Measurements from ENCODE around the gene FTO.

FTO gene

GRCh38 chr16:54160939-54161897 is 457.3 kb downstream of the FTO start:
- peak in 1 of 10 donors; percentile 24 for DNase-seq
- intact Hi-C loops (cut with DNase I): no loop called here

DNA sequence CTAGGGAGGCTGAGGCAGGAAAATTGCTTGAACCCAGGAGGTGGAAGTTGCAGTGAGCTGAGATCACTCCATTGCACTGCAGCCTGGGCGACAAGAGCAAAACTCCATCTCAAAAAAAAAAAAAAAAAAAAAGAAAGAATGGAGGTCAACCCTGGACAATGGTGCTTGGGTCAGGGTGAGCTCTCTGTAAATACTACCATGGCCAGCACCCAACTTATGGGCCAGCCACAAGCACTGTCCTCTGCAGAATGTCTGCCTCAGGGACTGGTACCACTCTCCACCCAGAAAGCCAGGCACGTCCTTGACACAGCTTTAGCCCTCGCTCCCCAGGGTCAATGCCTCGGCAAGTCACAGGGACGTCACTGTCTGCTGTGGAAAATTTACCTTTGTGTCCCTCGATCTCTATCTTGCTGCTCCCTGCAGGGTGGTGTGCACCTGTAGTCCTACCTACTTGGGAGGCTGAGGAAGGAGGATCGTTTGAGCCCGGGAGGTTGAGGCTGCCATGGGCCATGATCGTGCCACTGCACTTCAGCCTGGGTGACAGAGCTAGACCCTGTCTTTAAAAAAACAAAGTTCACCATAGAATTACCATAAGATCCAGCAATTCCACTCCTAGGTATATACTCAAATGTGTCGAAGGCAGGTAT is 459.4 kb downstream of the FTO start:
- DNase-seq: no peak

DNA sequence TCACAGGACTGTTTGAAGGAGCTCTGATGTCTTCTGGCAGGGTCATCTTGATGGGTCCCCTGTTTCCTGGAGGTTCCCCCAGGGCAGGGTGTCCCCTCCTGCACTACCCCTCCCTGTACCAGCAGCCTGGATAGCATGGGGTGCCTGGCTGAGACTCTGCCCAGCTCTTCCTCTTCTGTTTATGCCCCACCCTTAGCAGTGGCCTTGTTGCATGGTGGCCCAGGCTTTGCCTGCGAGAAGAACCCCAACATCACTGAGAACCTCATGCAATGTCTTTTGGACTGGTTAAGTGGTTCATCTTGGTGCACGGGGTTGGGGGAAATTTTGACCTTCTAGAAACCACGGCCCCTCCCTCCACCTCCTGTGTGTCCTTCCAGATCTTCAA is 460.8 kb downstream of the FTO start:
- no peak for DNase-seq
- intact Hi-C loops (cut with DNase I): no loop called here

More for the DNA sequence above, 459.4 kb downstream of the FTO start:
- intact Hi-C loops (cut with DNase I): no loop called here

GRCh38 chr16:54165174-54165911 is 461.4 kb downstream of the FTO start:
- intact Hi-C loops (cut with DNase I): no loop called here
- no peak for DNase-seq

DNA sequence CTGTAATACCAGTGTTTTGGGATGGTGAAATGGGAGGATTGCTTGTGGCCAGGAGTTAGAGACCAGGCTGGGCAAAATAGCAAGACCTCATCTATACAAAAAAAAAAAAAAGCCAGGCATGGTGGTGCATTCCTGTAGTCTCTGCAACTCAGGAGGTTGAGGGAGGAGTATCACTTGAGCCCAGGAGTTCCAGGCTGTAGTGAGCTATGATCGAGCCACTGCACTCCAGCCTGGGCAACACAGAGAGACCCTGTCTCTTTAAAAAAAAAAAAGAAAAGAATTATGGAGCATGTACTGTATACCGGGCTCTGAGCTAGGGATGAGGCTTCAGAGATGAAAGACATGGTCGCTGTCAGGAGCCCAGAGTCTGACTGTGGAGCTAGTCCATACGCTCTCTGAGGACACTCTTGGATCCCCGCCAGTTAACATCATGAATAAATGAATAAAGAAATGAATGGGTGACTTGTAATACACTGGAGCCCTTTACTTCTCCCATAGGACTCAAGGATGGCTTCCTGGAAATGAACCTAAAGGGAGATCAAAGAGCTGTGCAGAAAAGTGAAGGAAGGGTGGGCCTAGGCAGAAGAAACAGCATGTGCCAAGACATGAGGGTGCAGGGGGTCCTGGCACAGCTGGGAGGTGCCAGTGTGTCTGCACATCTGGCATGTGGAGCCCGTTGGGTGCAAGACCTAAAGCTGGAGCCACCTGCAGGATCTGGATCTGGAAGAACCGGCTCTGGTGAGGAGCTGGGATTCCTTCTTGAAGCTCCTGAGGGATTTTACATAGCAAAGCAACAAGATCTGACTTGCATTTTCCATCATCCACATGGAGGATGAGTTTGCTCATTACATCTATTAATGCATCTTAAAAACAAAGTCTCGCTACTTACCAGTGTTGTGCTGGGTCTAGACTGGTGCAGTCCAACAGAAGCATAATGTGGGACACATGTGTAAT is 462.2 kb downstream of the FTO start:
- no peak for DNase-seq
- intact Hi-C loops (cut with DNase I): no loop called here

DNA sequence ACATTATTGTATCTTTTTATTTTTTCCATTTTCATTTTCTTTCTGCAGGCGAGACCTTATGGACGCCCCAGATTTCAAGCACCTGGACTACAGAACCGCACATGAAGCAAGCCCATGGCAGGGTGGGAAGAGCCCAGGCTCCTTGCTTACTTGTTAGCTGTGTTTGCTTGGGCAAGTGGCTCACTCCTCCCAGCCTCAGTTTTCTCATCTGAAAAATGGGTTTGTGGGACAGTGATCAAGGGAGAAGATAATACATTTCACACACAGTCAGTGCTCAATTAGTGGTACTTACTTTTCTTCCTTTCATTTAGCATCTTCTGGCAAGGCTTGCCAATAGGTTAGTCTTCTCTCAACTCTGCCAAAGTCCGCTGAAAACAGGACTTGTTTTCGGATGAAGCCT is 465.2 kb downstream of the FTO start:
- intact Hi-C loops (cut with DNase I): no loop called here
- no peak for DNase-seq

GRCh38 chr16:54171626-54172537 is 467.9 kb downstream of the FTO start:
- DNase-seq: no peak
- intact Hi-C loops (cut with DNase I): no loop called here

DNA sequence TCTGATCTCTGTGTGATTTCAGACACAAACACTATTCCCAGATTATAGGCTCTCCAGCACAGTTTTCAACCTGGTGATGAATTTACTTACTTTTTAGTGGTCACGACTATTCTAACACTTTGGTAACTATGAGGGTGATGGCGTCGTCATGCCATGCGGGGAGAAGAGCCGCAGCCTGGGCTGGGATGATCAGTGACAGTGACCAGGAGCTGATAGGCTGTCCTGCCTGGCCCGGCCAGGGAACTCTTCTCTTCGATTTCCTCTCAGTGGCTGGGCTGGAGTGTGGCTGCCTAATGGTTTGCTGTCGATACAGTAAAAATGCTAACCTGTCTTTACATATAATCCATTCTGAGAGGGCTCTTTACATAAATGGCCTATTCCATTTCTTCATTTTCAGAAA is 469.5 kb downstream of the FTO start:
- intact Hi-C loops (cut with DNase I): no loop called here
- no peak for DNase-seq

- no peak for DNase-seq
- intact Hi-C loops (cut with DNase I): no loop called here
Measured at GRCh38 chr16:54174201-54174600, 470.2 kb downstream of the FTO start.

GRCh38 chr16:54174750-54175149 is 470.8 kb downstream of the FTO start:
- DNase-seq: no peak
- intact Hi-C loops (cut with DNase I): no loop called here

GRCh38 chr16:54175169-54175551 is 471.2 kb downstream of the FTO start:
- intact Hi-C loops (cut with DNase I): no loop called here
- no peak for DNase-seq

- intact Hi-C loops (cut with DNase I): no loop called here
- DNase-seq: no peak
Measured at GRCh38 chr16:54175552-54176375, 471.8 kb downstream of the FTO start.

DNA sequence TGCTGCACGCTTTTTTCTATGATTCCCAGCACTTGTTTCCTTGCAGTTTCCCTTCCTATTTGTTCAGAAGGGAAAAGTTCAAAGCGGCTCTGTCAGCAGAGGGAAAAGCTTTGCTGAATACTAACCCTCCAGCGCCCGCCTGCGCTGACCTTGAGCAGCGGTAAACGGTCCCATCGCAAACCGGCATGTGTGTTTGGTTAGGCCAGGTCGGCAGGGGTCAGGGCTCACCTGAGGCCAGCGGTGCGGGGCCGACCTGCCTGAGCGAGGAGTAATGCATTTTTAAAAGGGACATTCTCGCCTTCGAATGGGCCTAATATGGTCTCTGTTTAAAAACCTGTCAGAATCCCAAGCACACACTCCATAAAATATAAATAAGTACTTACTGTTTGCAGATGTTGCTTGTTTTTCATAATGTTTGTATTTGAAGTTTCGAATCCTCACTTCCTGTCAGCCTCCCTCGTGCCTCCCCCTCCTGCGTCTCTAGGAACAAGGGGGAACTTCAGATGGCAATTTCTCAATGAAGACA is 472.5 kb downstream of the FTO start:
- intact Hi-C loops (cut with DNase I): no loop called here
- DNase-seq: no peak

GRCh38 chr16:54177052-54177861 is 473.3 kb downstream of the FTO start:
- peak in 1 of 10 donors; percentile 72 for DNase-seq
- intact Hi-C loops (cut with DNase I): no loop called here

DNA sequence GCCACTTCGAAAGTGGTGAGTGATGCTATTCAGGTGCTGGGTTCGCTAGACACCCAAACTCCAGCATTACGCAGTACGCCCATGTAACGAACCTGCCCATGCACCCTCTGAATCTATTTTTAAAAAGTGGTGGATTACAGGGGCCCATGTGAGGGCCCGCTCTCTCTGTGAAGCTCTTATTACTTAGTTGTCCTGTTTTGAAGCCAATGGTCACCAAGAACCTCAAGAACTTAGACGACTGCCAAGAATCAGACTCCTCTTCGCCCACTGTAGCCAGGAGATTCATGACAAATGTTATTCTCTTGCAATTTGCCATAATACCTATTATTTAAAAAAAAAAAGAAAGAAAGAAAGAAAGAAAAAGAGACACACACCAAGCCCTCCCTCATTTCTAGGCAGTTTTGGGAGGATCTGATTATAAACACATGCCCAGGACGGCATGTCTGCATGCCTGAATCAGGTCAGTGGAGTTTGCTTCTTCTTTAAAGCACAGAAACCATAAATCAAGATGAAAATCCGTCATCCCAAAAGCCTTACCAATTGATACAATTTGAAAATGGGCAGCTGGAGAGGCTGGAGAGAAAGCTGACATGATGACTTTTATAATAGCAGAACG is 474.0 kb downstream of the FTO start:
- intact Hi-C loops (cut with DNase I): no loop called here
- peak in 1 of 10 donors; percentile 33 for DNase-seq

DNA sequence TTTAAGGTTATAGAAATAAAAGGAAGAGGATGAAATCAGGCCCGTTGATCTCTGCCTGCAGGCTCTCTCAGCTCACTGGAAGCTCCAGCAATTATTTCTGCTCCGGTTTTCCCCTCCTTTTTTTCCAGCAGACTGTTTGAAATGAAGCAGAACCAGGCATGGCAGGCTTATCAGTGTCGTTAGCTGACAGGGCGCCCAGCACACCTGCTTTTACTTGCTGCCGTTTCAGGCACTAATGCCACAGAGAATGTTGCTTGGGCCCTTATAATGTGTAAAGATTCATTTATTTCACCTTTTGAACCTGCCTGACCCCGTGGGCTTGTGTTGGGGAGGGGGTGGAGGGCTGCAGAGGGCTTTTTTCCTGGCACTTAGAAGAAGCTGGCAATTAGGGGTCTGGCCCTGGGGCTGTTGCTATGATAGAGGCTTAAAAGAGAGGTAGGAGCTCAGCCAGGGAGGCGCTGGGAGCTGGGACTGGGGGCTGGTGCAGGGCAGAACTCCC is 474.6 kb downstream of the FTO start:
- no peak for DNase-seq
- intact Hi-C loops (cut with DNase I): no loop called here

Measured in posterior cingulate gyrus (tissue), 11 donors.